Upper lobe of left lung (tissue), 6 donors: ENCODE results near the gene HEATR5A. TPM values are rescaled to one million over a fixed set of nuclear protein-coding genes. Genes with fewer than 3 reads are reported as not detected.
"Not testable (repeated sequence)": the region's sequence is repeated elsewhere in the genome, so short reads cannot be mapped to it uniquely, and the experiment has no call there.

Source experiments
- ATAC-seq, 2 donors: fragments of 200-7000 bp; cut with Tn5 transposase; one replicate each; pipeline ENCODE4 v1.9.1; 2022; ENCODE audit warnings: mild to moderate bottlenecking in 2 of 2, moderate library complexity in 2 of 2; ENCODE audit not compliant: low FRiP score in 2 of 2
- DNase-seq, 2 donors: peaks; one replicate each; pipeline ENCODE4 v3.0.0-alpha.2; 2019 to 2020
- H3K27ac ChIP-seq, 4 donors: fragments of 200-600 bp; sonication (generic); one replicate each; pipeline ENCODE4 v1.5.1; 2016 to 2019
- H3K27me3 ChIP-seq, 4 donors: fragments of 200-600 bp; sonication (generic); one replicate each; pipeline ENCODE4 v1.5.1; 2017 to 2019
- H3K36me3 ChIP-seq, 4 donors: fragments of 200-600 bp; sonication (generic); one replicate each; pipeline ENCODE4 v1.5.1; 2016 to 2019
- H3K4me1 ChIP-seq, 4 donors: fragments of 200-600 bp; sonication (generic); one replicate each; pipeline ENCODE4 v1.5.1; 2018 to 2019
- H3K4me3 ChIP-seq, 4 donors: fragments of 200-600 bp; sonication (generic); one replicate each; pipeline ENCODE4 v1.5.1; 2017 to 2019; ENCODE audit warnings: mild to moderate bottlenecking in 2 of 4, moderate library complexity in 1 of 4
- H3K9me3 ChIP-seq, 4 donors: fragments of 200-600 bp; sonication (generic); one replicate each; pipeline ENCODE4 v1.5.1; 2018 to 2019
- CTCF ChIP-seq, 6 experiments: fragments of 450-650 bp in 4 of 6; fragments of 200-600 bp in 2 of 6; sonication (generic) in 2 of 6; IDR thresholded peaks; one replicate each; pipeline ENCODE4 v1.5.1; 2016 to 2019; ENCODE audit warnings: antibody characterized with exemption in 6 of 6
- EP300 ChIP-seq, 4 donors: sonication (generic); formaldehyde crosslinking; IDR thresholded peaks; one replicate each; pipeline ENCODE4 v1.5.1; 2017; ENCODE audit warnings: antibody characterized with exemption in 4 of 4, control low read depth in 2 of 4
- POLR2A ChIP-seq, 4 donors: fragments of 450-650 bp; IDR thresholded peaks; one replicate each; pipeline ENCODE4 v1.5.1; 2016 to 2017; ENCODE audit warnings: antibody characterized with exemption in 4 of 4, mild to moderate bottlenecking in 2 of 4
- POLR2AphosphoS5 ChIP-seq, 2 donors: sonication (generic); formaldehyde crosslinking; IDR thresholded peaks; one replicate each; pipeline ENCODE4 v1.5.1; 2017; ENCODE audit warnings: antibody characterized with exemption in 2 of 2
- WGBS, 2 donors: methylation state at CpG; one replicate each; pipeline ENCODE4 v1.1.5; 2017 to 2018; 5-methylcytosine and 5-hydroxymethylcytosine counted together
- total RNA-seq, 6 donors: library from RNA; depleted of rRNA in 4 of 6; stranded (reverse); fragments of >200 nt in 4 of 6; gene quantifications; one replicate each; pipeline versions ENCODE4 v1.1.0 to v1.2.1, GENCODE V29; 2016 to 2021
- donor health status: DM: no; HTN: no; CAD: no; lungs with moderate emphysema.
- donor health status: DM: no; HTN: yes; CAD: no; lungs with severe emphysema.

HEATR5A gene
- total RNA-seq = 10 to 100 TPM; 19.6 to 66.0 (median 39.3) TPM

GRCh38 chr14:31420319-31421111 is at the start of gene HEATR5A:
TSS of gene HEATR5A (minus strand) at chr14:31420550. CDS start at chr14:31402975, 17,575 bp downstream.
- Histone ChIP-seq H3K4me1 (peaks cover 14 to 22% (median 17%) of the 10 kb centered on the region in 4 donors), H3K9me3 (no peaks in the 10 kb centered on the region), H3K36me3 (no peaks in the 10 kb centered on the region), H3K27ac (peak within 1 kb of the TSS; percentile 86 to 95 (median 90)), H3K4me3 (peak within 1 kb of the TSS; percentile 64 to 95 (median 87)), H3K27me3 (no peaks in the 10 kb centered on the region)
- 3 to 7% methylated on average over 18 to 44 of the region's 56 CpGs for WGBS, 2 donors
- DNase-seq (peak; percentile 97 to 100), ATAC-seq (peak; percentile 98 to 99)
- peak; percentile 87 to 100 for TF ChIP-seq POLR2AphosphoS5 (IDR thresholded peaks at IDR 0.05)
- TF ChIP-seq CTCF (IDR thresholded peaks at IDR 0.05) = peak in 4 of 6 experiments; percentile 16 to 61 (median 31)
- peak in 3 of 4 donors; percentile 92 to 99 (median 97) for TF ChIP-seq POLR2A (IDR thresholded peaks at IDR 0.05)
- TF ChIP-seq EP300 (IDR thresholded peaks at IDR 0.05) = peak in 1 of 4 donors; percentile 62

GRCh38 chr14:31466554-31466953 is 46.2 kb upstream of the HEATR5A start:
- DNase-seq (no peak), ATAC-seq (no peak)
- Histone ChIP-seq H3K4me1 (no peaks in the 10 kb centered on the region), H3K4me3 (no peak overlapping the region), H3K36me3 (no peaks in the 10 kb centered on the region), H3K27ac (no peak overlapping the region), H3K9me3 (no peaks in the 10 kb centered on the region), H3K27me3 (no peaks in the 10 kb centered on the region)
- WGBS, 2 donors = 83 to 84% methylated on average over 6 of the region's 6 CpGs
- no peak for TF ChIP-seq CTCF (IDR thresholded peaks at IDR 0.05)
- TF ChIP-seq POLR2AphosphoS5 (IDR thresholded peaks at IDR 0.05) = no peak
- TF ChIP-seq POLR2A (IDR thresholded peaks at IDR 0.05) = no peak
- TF ChIP-seq EP300 (IDR thresholded peaks at IDR 0.05) = no peak

GRCh38 chr14:31465111-31465510 is 44.8 kb upstream of the HEATR5A start:
- Histone ChIP-seq H3K36me3 (no peaks in the 10 kb centered on the region), H3K9me3 (no peaks in the 10 kb centered on the region), H3K4me3 (no peak overlapping the region), H3K27ac (no peak overlapping the region), H3K4me1 (no peaks in the 10 kb centered on the region), H3K27me3 (no peaks in the 10 kb centered on the region)
- DNase-seq (no peak), ATAC-seq (no peak)
- TF ChIP-seq POLR2AphosphoS5 (IDR thresholded peaks at IDR 0.05) (no peak), CTCF (IDR thresholded peaks at IDR 0.05) (no peak), EP300 (IDR thresholded peaks at IDR 0.05) (no peak), POLR2A (IDR thresholded peaks at IDR 0.05) (no peak)

GRCh38 chr14:31462450-31462849 is 42.1 kb upstream of the HEATR5A start:
- not testable (repeated sequence) for H3K27ac ChIP-seq, H3K27me3 ChIP-seq, ATAC-seq, H3K9me3 ChIP-seq, DNase-seq, H3K4me1 ChIP-seq, H3K36me3 ChIP-seq, H3K4me3 ChIP-seq
- WGBS, 2 donors = 87 to 89% methylated on average over 2 of the region's 2 CpGs

- H3K9me3 ChIP-seq = no peaks in the 10 kb centered on the region
- DNase-seq (no peak), ATAC-seq (no peak)
- no peak for TF ChIP-seq POLR2A (IDR thresholded peaks at IDR 0.05)
- no peak for TF ChIP-seq POLR2AphosphoS5 (IDR thresholded peaks at IDR 0.05)
- TF ChIP-seq CTCF (IDR thresholded peaks at IDR 0.05) = no peak
- TF ChIP-seq EP300 (IDR thresholded peaks at IDR 0.05) = no peak
- no peaks in the 10 kb centered on the region for H3K36me3 ChIP-seq
- WGBS, 2 donors = 82 to 86% methylated on average over 3 of the region's 3 CpGs
- H3K4me1 ChIP-seq = peaks cover 3 to 6% (median 4%) of the 10 kb centered on the region in 4 donors
- H3K27me3 ChIP-seq = no peaks in the 10 kb centered on the region
- H3K4me3 ChIP-seq = no peak overlapping the region
- H3K27ac ChIP-seq = no peak overlapping the region
Observed at GRCh38 chr14:31461545-31461944, 41.2 kb upstream of the HEATR5A start.
